ENCODE results near the gene GNAI2. TPM values are rescaled to one million over a fixed set of nuclear protein-coding genes. Genes with fewer than 3 reads are reported as not detected.

The GNAI2 gene
- total RNA-seq, 3 donors from 2014 or later, result 47.0 to 190 (median 96.4) TPM

- ATAC-seq (no peak), DNase-seq (no peak)
- Histone ChIP-seq H3K36me3 (ENCODE audit: low read depth) (no peaks in the 10 kb centered on the region), H3K4me1 (ENCODE audit: low read depth) (peaks cover 6% of the 10 kb centered on the region), H3K9me3 (no peaks in the 10 kb centered on the region), H3K4me3 (no peak overlapping the region)
- no peak for TF ChIP-seq CTCF (IDR thresholded peaks at IDR 0.05)
- intact Hi-C loops (cut with DNase I, micrococcal nuclease), result loop anchor here (2.0 to 10.0 kb wide), 3 partner anchors 35 to 83 kb away; partner anchors contain the start of gene LSMEM2 (in 2 of the 2)
Measured at GRCh38 chr3:50192124-50192523, 43.9 kb upstream of the GNAI2 start.

GRCh38 chr3:50192689-50193141 is 43.3 kb upstream of the GNAI2 start:
- DNase-seq (peak in 2 of 3 donors; percentile 85 to 89), ATAC-seq (peak; percentile 66)
- Histone ChIP-seq H3K4me1 (ENCODE audit: low read depth) (peaks cover 6% of the 10 kb centered on the region), H3K4me3 (no peak overlapping the region), H3K36me3 (ENCODE audit: low read depth) (no peaks in the 10 kb centered on the region), H3K9me3 (no peaks in the 10 kb centered on the region)
- intact Hi-C loops (cut with DNase I, micrococcal nuclease), result loop anchor here (2.0 to 10.0 kb wide), 3 partner anchors 34 to 82 kb away; partner anchors contain the start of gene LSMEM2 (in 2 of the 2)
- TF ChIP-seq CTCF (IDR thresholded peaks at IDR 0.05), result peak; percentile 87

- Histone ChIP-seq H3K9me3 (no peaks in the 10 kb centered on the region), H3K36me3 (ENCODE audit: low read depth) (no peaks in the 10 kb centered on the region), H3K4me3 (no peak overlapping the region), H3K4me1 (ENCODE audit: low read depth) (peaks cover 6% of the 10 kb centered on the region)
- intact Hi-C loops (cut with DNase I, micrococcal nuclease), result loop anchor here (2.0 to 10.0 kb wide), 3 partner anchors 34 to 82 kb away; partner anchors contain the start of gene LSMEM2 (in 2 of the 2)
- ATAC-seq, result no peak
- no peak for DNase-seq
- TF ChIP-seq CTCF (IDR thresholded peaks at IDR 0.05), result no peak
Measured at GRCh38 chr3:50193286-50193685, 42.7 kb upstream of the GNAI2 start.

- no peak for TF ChIP-seq CTCF (IDR thresholded peaks at IDR 0.05)
- ATAC-seq (no peak), DNase-seq (no peak)
- H3K36me3 ChIP-seq (ENCODE audit: low read depth), result no peaks in the 10 kb centered on the region
- H3K9me3 ChIP-seq, result no peaks in the 10 kb centered on the region
- H3K4me1 ChIP-seq (ENCODE audit: low read depth), result peaks cover 6% of the 10 kb centered on the region
- H3K4me3 ChIP-seq, result no peak overlapping the region
- intact Hi-C loops (cut with DNase I, micrococcal nuclease), result loop anchor here (2.0 to 10.0 kb wide), 3 partner anchors 33 to 81 kb away; partner anchors contain the start of gene LSMEM2 (in 2 of the 2)
Measured at GRCh38 chr3:50193746-50194127, 42.3 kb upstream of the GNAI2 start.

GRCh38 chr3:50194128-50194902 is 41.7 kb upstream of the GNAI2 start:
- ATAC-seq, result peak; percentile 69
- intact Hi-C loops (cut with DNase I, micrococcal nuclease), result loop anchor here (5.0 to 10.0 kb wide), 2 partner anchors 33 to 80 kb away; partner anchors contain the start of gene LSMEM2 (in 2 of the 2)
- Histone ChIP-seq H3K9me3 (no peaks in the 10 kb centered on the region), H3K4me3 (no peak overlapping the region), H3K36me3 (ENCODE audit: low read depth) (no peaks in the 10 kb centered on the region), H3K4me1 (ENCODE audit: low read depth) (peaks cover 6% of the 10 kb centered on the region)
- TF ChIP-seq CTCF (IDR thresholded peaks at IDR 0.05), result no peak
- DNase-seq, result peak in 2 of 3 donors; percentile 62 to 75
